K562 (cell line): ENCODE data around the gene YIF1A. TPM values are rescaled to one million over a fixed set of nuclear protein-coding genes. Genes with fewer than 3 reads are reported as not detected.

ENCODE experiments used
- ATAC-seq: fragments of 200-7000 bp; cut with Tn5 transposase; 3 replicates; pipeline ENCODE4 v1.9.1; 2020; ENCODE audit warnings: moderate library complexity
- BruUV-seq: library from RNA; stranded (reverse); fragments of 400-500 nt; replicated peaks from 2 replicates; lab custom pipeline; 2021; lab: Mats Ljungman, UMichigan
- CTCF ChIA-PET: fragments of 300-600 bp; formaldehyde crosslinking; extraction: SDS; loops from one replicate; lab custom pipeline; 2021; ENCODE audit warnings: low intra/inter-chr PET ratio; lab: Yijun Ruan, JAX
- POLR2A ChIA-PET: fragments of 300-600, 350-650 bp; sonication (Branson Sonifier 250); formaldehyde crosslinking; extraction: SDS; loops from one replicate; lab custom pipeline; 2021; ENCODE audit warnings: antibody characterized with exemption, inconsistent platforms; lab: Yijun Ruan, JAX
- DNase-seq, 4 experiments: peaks; one replicate each; pipeline versions ENCODE4 v3.0.0 to v3.0.0-alpha.2; 2011 to 2018; ENCODE audit warnings: low spot score in 3 of 4, mixed read lengths in 3 of 4; ENCODE audit errors: extremely low read depth in 1 of 4
- FAIRE-seq: peaks from 2 replicates; lab custom pipeline; 2011; peaks lifted over from hg19 to GRCh38; lab: Jason Lieb, UNC
- H2AFZ ChIP-seq: 2 replicates; pipeline ENCODE4 v1.6.0; 2011; ENCODE audit warnings: low read depth, low read length, control low read depth, inconsistent platforms
- H3K27ac ChIP-seq: fragments of 200-600 bp; 3 replicates; pipeline ENCODE4 v1.8.0; 2011; ENCODE audit warnings: low read depth, mild to moderate bottlenecking, control low read depth, inconsistent platforms, low read length, moderate library complexity, mixed read lengths; ENCODE audit errors: extremely low read depth
- H3K27me3 ChIP-seq, 2 experiments: fragments of 300-600 bp in 1 of 2; 2 replicates in 1 of 2; 3 replicates in 1 of 2; pipeline versions ENCODE4 v1.6.0 to v1.8.0; 2011; ENCODE audit warnings: inconsistent platforms in 2 of 2, low read length in 2 of 2, mild to moderate bottlenecking in 1 of 2, mixed read lengths in 1 of 2, moderate library complexity in 1 of 2; ENCODE audit not compliant: control insufficient read depth in 2 of 2, insufficient read depth in 2 of 2
- H3K36me3 ChIP-seq: fragments of 300-600 bp; 3 replicates; pipeline ENCODE4 v1.8.0; 2011; ENCODE audit warnings: mild to moderate bottlenecking, low read length, inconsistent platforms; ENCODE audit not compliant: control insufficient read depth, insufficient read depth
- H3K4me1 ChIP-seq, 2 experiments: fragments of 200-600 bp in 1 of 2; replicated peaks in 1 of 2; 2 replicates in 1 of 2; 3 replicates in 1 of 2; pipeline versions ENCODE4 v1.5.1 to v1.8.0; 2011; ENCODE audit warnings: inconsistent platforms in 2 of 2, low read length in 2 of 2, mild to moderate bottlenecking in 1 of 2, mixed read lengths in 1 of 2, moderate library complexity in 1 of 2; ENCODE audit not compliant: control insufficient read depth in 2 of 2, insufficient read depth in 2 of 2
- H3K4me2 ChIP-seq: 2 replicates; pipeline ENCODE4 v1.6.1; 2011; ENCODE audit warnings: low read length, control low read depth, inconsistent platforms, mixed read lengths; ENCODE audit not compliant: insufficient read depth
- H3K4me3 ChIP-seq: fragments of 200-600 bp; sonication (generic), shearing (Covaris generic); 2 replicates; pipeline ENCODE4 v1.5.1; 2016; ENCODE audit warnings: control low read depth, inconsistent platforms
- H3K79me2 ChIP-seq: fragments of 200-600 bp; 3 replicates; pipeline ENCODE4 v1.8.0; 2011; ENCODE audit warnings: low read length, inconsistent platforms; ENCODE audit not compliant: control insufficient read depth, insufficient read depth
- H3K9ac ChIP-seq, 2 experiments: 2 replicates each; pipeline versions ENCODE4 v1.6.0 to v1.6.1; 2011; ENCODE audit warnings: low read depth in 2 of 2, low read length in 2 of 2, control low read depth in 1 of 2, inconsistent platforms in 1 of 2, mild to moderate bottlenecking in 1 of 2, mixed read lengths in 1 of 2; ENCODE audit not compliant: insufficient read depth in 1 of 2
- H3K9me1 ChIP-seq: one replicate; pipeline ENCODE4 v1.6.0; 2011; ENCODE audit warnings: inconsistent platforms, mild to moderate bottlenecking, low read length, moderate library complexity; ENCODE audit not compliant: control insufficient read depth, insufficient read depth
- H3K9me3 ChIP-seq: replicated peaks from 2 replicates; pipeline ENCODE4 v1.5.1; 2011; ENCODE audit warnings: low read depth, low read length, inconsistent platforms; ENCODE audit not compliant: control insufficient read depth, insufficient read depth
- H4K20me1 ChIP-seq: replicated peaks from 2 replicates; pipeline ENCODE4 v1.6.1; 2011; ENCODE audit warnings: low read length, inconsistent platforms, mixed read lengths; ENCODE audit not compliant: control insufficient read depth, insufficient read depth
- KLF6 ChIP-seq: fragments of 250-450 bp; sonication (Bioruptor Pico); IDR thresholded peaks from 2 replicates; pipeline ENCODE4 v1.4.0; 2020; ENCODE audit warnings: mild to moderate bottlenecking, moderate library complexity, borderline replicate concordance
- MBD1 ChIP-seq: fragments of 250-450 bp; sonication (Bioruptor Pico); IDR thresholded peaks from 2 replicates; pipeline ENCODE4 v1.8.0; 2022; ENCODE audit warnings: inconsistent platforms
- PBX2 ChIP-seq, 2 experiments: IDR thresholded peaks in 1 of 2; conservative IDR thresholded peaks in 1 of 2; 2 replicates each; pipeline ENCODE4 v1.6.1; 2016; ENCODE audit warnings: low read depth in 2 of 2, mild to moderate bottlenecking in 1 of 2, missing compliant biosample characterization in 1 of 2, missing genetic modification characterization in 1 of 2, moderate library complexity in 1 of 2
- WGBS: fragments of 100-300 bp; shearing (Covaris generic); methylation state at CpG from one replicate; pipeline ENCODE4 v1.1.6; 2016; ENCODE audit warnings: low coverage, mixed read lengths; ENCODE audit not compliant: insufficient coverage; ENCODE audit errors: missing lambda C conversion rate; 5-methylcytosine and 5-hydroxymethylcytosine counted together
- in situ Hi-C: fragments of 300-500 bp; cut with MboI; formaldehyde crosslinking; loops from 4 replicates; pipeline ENCODE4 v1.15.0; 2018; ENCODE audit warnings: inconsistent platforms, mixed read lengths
- intact Hi-C: fragments of 100-400 bp; cut with micrococcal nuclease; formaldehyde crosslinking; loops from 2 replicates; pipeline ENCODE4 v1.14.2; 2022
- polyA plus RNA-seq, 8 experiments: library from polyadenylated mRNA; depleted of rRNA in 4 of 8; stranded (reverse) in 5 of 8; unstranded in 3 of 8; fragments of >200 nt; fragmentation: Nextera tagmentation in 2 of 8; fragmentation: Illumina TruSeq in 1 of 8; extraction: Ambion mirVana in 2 of 8; extraction: Trizol in 1 of 8; gene quantifications; 2 replicates each; pipeline versions ENCODE4 v1.2.1 to v1.2.3, GENCODE V29; 2011 to 2014; ENCODE audit warnings: inconsistent platforms in 1 of 8, missing spikeins in 1 of 8
- total RNA-seq, 7 experiments: library from RNA; depleted of rRNA in 6 of 7; stranded (reverse); fragments of >200 nt in 6 of 7; fragmentation: Illumina TruSeq in 2 of 7; extraction: Trizol in 2 of 7; gene quantifications; 2 replicates each; pipeline versions ENCODE4 v1.2.1 to v1.2.3, GENCODE V29; 2011 to 2021; ENCODE audit warnings: low replicate concordance in 1 of 7
- TF ChIP-seq, protein P1 (sequence below), 3 experiments: IDR thresholded peaks in 2 of 3; conservative IDR thresholded peaks in 1 of 3; 2 replicates each; pipeline ENCODE4 v1.5.1; 2011 to 2012; ENCODE audit warnings: low read length in 3 of 3, mild to moderate bottlenecking in 3 of 3, control low read depth in 2 of 3, improper control_type of control experiment in 1 of 3, inconsistent platforms in 1 of 3, low read depth in 1 of 3, mixed read lengths in 1 of 3, moderate library complexity in 1 of 3; ENCODE audit not compliant: insufficient read depth in 2 of 3

The YIF1A gene
- total and polyA plus RNA-seq, 9 of the 15 experiments (the other 6 are each of a cell fraction or from before 2014, with no cell fraction given): 8.6 to 121 (median 77.2) TPM

DNA sequence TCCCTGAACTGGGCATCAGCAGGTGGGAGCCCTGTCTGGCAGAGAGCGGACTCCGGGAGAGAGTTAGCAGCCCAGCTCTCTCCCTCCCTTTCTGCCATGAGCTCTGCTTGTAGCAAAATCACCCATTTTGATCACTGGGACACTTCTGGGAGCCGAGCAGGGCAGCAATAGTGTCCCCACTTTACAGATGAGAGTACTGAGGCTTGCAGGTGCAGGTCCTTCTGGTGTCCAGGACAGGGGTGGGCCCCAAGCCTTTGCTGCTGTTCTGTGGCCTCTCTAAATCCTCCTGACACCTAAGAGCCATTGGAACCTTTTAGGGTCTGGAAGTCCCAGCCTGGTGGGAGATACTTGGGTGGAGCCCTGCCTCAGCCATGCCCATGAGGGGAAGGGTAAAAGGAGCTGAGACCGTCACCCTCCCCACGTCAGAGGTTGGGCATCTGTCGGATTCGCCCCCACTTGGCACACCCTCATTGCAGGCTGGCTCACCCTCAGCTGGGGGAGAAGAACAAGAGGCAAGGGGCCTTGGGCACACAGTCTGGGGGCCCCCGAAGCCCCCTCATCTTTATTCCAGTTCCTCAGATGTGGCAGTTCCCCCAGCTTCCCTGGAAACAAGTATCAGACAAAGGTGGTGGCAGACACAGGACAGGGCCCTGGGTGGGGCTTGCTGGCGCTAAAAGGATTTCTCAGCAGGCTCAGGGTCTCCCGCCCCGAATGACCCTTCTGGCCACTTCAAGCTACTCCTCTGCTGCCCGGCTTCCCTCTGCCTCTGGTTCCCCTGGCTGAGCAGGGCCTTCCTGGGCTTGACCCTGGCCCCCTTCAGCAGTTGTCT, 42.8 kb upstream of the YIF1A start (continued):
- TF ChIP-seq PBX2 (CRISPR knock-in tag; IDR thresholded peaks at IDR 0.05; ENCODE audit: low read depth): no peak
- no peak for TF ChIP-seq PBX2 (tag; conservative IDR thresholded peaks at IDR 0.05; ENCODE audit: low read depth)
- TF ChIP-seq MBD1 (CRISPR knock-in tag): no peak

GRCh38 chr11:66330931-66331330, 42.0 kb upstream of the YIF1A start:
- no peaks in the 10 kb centered on the region for H3K27me3 ChIP-seq
- WGBS: 68% methylated on average over 10 of the region's 10 CpGs
- DNase-seq: no peak
- POLR2A ChIA-PET: interaction anchor here (0.6 to 1.5 kb wide), 3 partner anchors 10 to 627 kb away, joined by 3 to 4 read pairs (median 3); no protein-coding TSS in a partner anchor
- H3K9me3 ChIP-seq: no peaks in the 10 kb centered on the region
- CTCF ChIA-PET: no interaction called here
- no peaks in the 10 kb centered on the region for H4K20me1 ChIP-seq
- no peaks in the 10 kb centered on the region for H3K36me3 ChIP-seq
- peaks cover 21 to 81% of the 10 kb centered on the region in 2 experiments for H3K4me1 ChIP-seq
- H3K9ac ChIP-seq: 0 out of 4 replicates have a peak overlapping the region, but pooled peaks of 1 of the 2 experiments have one; percentile 14
- no peak for FAIRE-seq
- H3K4me2 ChIP-seq: no peak overlapping the region
- peaks cover 4% of the 10 kb centered on the region for H3K9me1 ChIP-seq
- no peak overlapping the region for H3K27ac ChIP-seq
- in situ Hi-C loops: no loop called here
- BruUV-seq: no TSS peak
- TF ChIP-seq KLF6 (CRISPR knock-in tag): no peak
- TF ChIP-seq, protein P1, sequence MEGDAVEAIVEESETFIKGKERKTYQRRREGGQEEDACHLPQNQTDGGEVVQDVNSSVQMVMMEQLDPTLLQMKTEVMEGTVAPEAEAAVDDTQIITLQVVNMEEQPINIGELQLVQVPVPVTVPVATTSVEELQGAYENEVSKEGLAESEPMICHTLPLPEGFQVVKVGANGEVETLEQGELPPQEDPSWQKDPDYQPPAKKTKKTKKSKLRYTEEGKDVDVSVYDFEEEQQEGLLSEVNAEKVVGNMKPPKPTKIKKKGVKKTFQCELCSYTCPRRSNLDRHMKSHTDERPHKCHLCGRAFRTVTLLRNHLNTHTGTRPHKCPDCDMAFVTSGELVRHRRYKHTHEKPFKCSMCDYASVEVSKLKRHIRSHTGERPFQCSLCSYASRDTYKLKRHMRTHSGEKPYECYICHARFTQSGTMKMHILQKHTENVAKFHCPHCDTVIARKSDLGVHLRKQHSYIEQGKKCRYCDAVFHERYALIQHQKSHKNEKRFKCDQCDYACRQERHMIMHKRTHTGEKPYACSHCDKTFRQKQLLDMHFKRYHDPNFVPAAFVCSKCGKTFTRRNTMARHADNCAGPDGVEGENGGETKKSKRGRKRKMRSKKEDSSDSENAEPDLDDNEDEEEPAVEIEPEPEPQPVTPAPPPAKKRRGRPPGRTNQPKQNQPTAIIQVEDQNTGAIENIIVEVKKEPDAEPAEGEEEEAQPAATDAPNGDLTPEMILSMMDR (IDR thresholded peaks at IDR 0.05 in 2 of 3, conservative IDR thresholded peaks at IDR 0.05 in 1 of 3; ENCODE audit: insufficient read depth in 2 of 3, low read depth in 1 of 3, low read length in 3 of 3): 0 out of 6 replicates have a peak, but pooled peaks of 1 of the 3 experiments have one; percentile 25
- H3K4me3 ChIP-seq: no peak overlapping the region
- H2AFZ ChIP-seq: no peak overlapping the region
- no peaks in the 10 kb centered on the region for H3K79me2 ChIP-seq
- intact Hi-C loops: no loop called here
- no peak for ATAC-seq
